Choroid plexus epithelial cell (primary cell): Measurements from ENCODE around the gene TNN.
"Not testable (repeated sequence)": the region's sequence is repeated elsewhere in the genome, so short reads cannot be mapped to it uniquely, and the experiment has no call there.

Experiments used
- DNase-seq: peaks from one replicate; pipeline ENCODE4 v3.0.0-alpha.2; 2010; ENCODE audit warnings: low read depth
- H3K4me3 ChIP-seq: 2 replicates; pipeline ENCODE4 v1.5.1; 2011; ENCODE audit warnings: low read depth, mild to moderate bottlenecking, control low read depth, low read length, moderate library complexity
- CTCF ChIP-seq: conservative IDR thresholded peaks from 2 replicates; pipeline ENCODE4 v1.5.1; 2011; ENCODE audit warnings: low read depth, mild to moderate bottlenecking, control low read depth, inconsistent platforms, low read length, moderate library complexity

TNN gene

GRCh38 chr1:175094626-175095025 lies 27.0 kb downstream of the TNN start:
- TF ChIP-seq CTCF, result no peak
- no peak overlapping the region for H3K4me3 ChIP-seq
- DNase-seq, result no peak

GRCh38 chr1:175095069-175095468 lies 27.4 kb downstream of the TNN start:
- TF ChIP-seq CTCF, result no peak
- no peak overlapping the region for H3K4me3 ChIP-seq
- DNase-seq, result no peak

GRCh38 chr1:175095978-175096607 lies 28.5 kb downstream of the TNN start:
- H3K4me3 ChIP-seq, result no peak overlapping the region
- TF ChIP-seq CTCF, result no peak
- no peak for DNase-seq

- no peak overlapping the region for H3K4me3 ChIP-seq
Measured at GRCh38 chr1:175097361-175097760, 29.7 kb downstream of the TNN start.

GRCh38 chr1:175099916-175100315 lies 32.3 kb downstream of the TNN start:
- no peak for TF ChIP-seq CTCF
- DNase-seq, result no peak
- no peak overlapping the region for H3K4me3 ChIP-seq

More at GRCh38 chr1:175097361-175097760, 29.7 kb downstream of the TNN start:
- TF ChIP-seq CTCF, result no peak
- no peak for DNase-seq

- DNase-seq, result not testable (repeated sequence)
Measured at GRCh38 chr1:175102166-175102565, 34.5 kb downstream of the TNN start.

GRCh38 chr1:175106536-175106935 lies 38.9 kb downstream of the TNN start:
- H3K4me3 ChIP-seq, DNase-seq: not testable (repeated sequence)

More at GRCh38 chr1:175102166-175102565, 34.5 kb downstream of the TNN start:
- H3K4me3 ChIP-seq, result not testable (repeated sequence)

GRCh38 chr1:175108331-175108820 lies 40.7 kb downstream of the TNN start:
- not testable (repeated sequence) for H3K4me3 ChIP-seq, DNase-seq
